ENCODE data around the gene SERPINH1.

DNA sequence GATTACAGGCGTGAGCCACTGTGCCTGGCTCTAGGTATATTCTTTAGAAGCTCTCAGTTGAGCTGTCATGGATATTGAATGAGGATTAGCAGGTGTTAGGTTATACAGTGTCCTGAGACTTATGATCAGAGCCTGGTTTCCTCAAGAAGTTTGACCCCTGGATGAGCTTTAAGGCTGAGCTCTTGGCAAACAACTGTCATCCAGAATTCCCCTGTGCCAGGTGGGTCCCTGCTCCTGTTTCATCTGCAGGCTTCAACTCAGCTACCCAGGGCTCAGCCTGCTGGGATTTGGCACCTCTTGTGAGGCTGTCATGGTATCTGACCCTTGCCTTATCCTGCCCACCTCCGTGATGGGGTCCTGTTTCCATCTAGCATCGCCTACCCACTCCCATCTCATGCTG, 24.3 kb downstream of the SERPINH1 start:
- TF ChIP-seq, protein P1, sequence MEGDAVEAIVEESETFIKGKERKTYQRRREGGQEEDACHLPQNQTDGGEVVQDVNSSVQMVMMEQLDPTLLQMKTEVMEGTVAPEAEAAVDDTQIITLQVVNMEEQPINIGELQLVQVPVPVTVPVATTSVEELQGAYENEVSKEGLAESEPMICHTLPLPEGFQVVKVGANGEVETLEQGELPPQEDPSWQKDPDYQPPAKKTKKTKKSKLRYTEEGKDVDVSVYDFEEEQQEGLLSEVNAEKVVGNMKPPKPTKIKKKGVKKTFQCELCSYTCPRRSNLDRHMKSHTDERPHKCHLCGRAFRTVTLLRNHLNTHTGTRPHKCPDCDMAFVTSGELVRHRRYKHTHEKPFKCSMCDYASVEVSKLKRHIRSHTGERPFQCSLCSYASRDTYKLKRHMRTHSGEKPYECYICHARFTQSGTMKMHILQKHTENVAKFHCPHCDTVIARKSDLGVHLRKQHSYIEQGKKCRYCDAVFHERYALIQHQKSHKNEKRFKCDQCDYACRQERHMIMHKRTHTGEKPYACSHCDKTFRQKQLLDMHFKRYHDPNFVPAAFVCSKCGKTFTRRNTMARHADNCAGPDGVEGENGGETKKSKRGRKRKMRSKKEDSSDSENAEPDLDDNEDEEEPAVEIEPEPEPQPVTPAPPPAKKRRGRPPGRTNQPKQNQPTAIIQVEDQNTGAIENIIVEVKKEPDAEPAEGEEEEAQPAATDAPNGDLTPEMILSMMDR (conservative IDR thresholded peaks at IDR 0.05; ENCODE audit: low read depth, low read length): no peak
- no peak for TF ChIP-seq EZH2 (IDR thresholded peaks at IDR 0.05; ENCODE audit: low read length, unreplicated experiment)
- TF ChIP-seq EZH2phosphoT487 (IDR thresholded peaks at IDR 0.05; ENCODE audit: borderline replicate concordance, low read length): no peak
